ENCODE results near the gene NDUFA11. TPM values are rescaled to one million over a fixed set of nuclear protein-coding genes. Genes with fewer than 3 reads are reported as not detected.

Gene NDUFA11
- total RNA-seq, 4 donors from 2014 or later = 123 to 215 (median 163) TPM

DNA sequence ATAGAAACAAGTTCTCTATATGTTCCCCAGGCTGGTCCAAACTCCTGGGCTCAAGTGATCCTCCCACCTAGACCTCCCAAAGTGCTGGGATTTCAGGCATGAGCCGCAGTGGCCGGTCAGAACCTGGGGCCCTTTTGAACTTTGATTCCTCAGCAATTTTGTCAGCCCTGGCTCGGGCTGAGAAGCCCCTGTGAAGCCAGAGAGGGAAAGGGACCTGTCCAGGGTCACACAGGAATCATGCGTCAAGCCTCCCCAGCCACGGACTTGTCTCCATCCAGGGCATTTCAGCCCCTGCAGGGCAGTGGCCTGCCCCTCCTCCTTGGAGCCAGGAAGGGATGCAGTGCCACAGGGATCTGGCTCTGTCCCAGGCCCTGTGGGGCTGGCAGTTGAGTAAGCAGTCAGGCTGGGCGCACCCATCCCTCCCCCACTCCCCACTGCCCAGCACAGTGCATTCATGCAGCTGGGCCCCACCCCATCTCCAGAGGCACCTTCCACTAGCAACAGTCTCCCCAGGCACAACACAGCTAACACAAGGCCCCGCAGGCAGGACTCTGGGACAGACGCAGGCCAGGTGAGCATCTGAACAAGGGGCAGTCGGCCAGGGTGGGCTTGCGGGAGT is 10.3 kb upstream of the NDUFA11 start, which contains the start of gene CAPS:
Gene CAPS, plus strand, starts transcription at position 516 of the 619 bp plus-strand sequence. CDS start 153 bp downstream, outside the sequence.
- peak in 1 of 2 donors; percentile 91 for DNase-seq (ENCODE audit: low spot score in 2 of 2)
- intact Hi-C loops (cut with DNase I; ENCODE audit: low total_unique reads) = no loop called here
- TF ChIP-seq POLR2A (IDR thresholded peaks at IDR 0.05) = no peak
- TF ChIP-seq, protein P1, sequence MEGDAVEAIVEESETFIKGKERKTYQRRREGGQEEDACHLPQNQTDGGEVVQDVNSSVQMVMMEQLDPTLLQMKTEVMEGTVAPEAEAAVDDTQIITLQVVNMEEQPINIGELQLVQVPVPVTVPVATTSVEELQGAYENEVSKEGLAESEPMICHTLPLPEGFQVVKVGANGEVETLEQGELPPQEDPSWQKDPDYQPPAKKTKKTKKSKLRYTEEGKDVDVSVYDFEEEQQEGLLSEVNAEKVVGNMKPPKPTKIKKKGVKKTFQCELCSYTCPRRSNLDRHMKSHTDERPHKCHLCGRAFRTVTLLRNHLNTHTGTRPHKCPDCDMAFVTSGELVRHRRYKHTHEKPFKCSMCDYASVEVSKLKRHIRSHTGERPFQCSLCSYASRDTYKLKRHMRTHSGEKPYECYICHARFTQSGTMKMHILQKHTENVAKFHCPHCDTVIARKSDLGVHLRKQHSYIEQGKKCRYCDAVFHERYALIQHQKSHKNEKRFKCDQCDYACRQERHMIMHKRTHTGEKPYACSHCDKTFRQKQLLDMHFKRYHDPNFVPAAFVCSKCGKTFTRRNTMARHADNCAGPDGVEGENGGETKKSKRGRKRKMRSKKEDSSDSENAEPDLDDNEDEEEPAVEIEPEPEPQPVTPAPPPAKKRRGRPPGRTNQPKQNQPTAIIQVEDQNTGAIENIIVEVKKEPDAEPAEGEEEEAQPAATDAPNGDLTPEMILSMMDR (IDR thresholded peaks at IDR 0.05) = no peak
- no peak within 1 kb of the TSS for H3K4me3 ChIP-seq (ENCODE audit: low read depth, poor library complexity, severe bottlenecking)
- 69 to 71% methylated on average over 7 to 10 of the region's 10 CpGs for WGBS, 2 donors

- 73 to 76% methylated on average over 1 of the region's 1 CpG for WGBS, 2 donors
- no peak overlapping the region for H3K4me3 ChIP-seq (ENCODE audit: low read depth, poor library complexity, severe bottlenecking)
- no peak for DNase-seq (ENCODE audit: low spot score in 2 of 2)
- no peak for TF ChIP-seq POLR2A (IDR thresholded peaks at IDR 0.05)
- TF ChIP-seq, protein P1 (IDR thresholded peaks at IDR 0.05) = no peak
- intact Hi-C loops (cut with DNase I; ENCODE audit: low total_unique reads) = no loop called here
Measured at GRCh38 chr19:5911366-5911765, 7.8 kb upstream of the NDUFA11 start.

DNA sequence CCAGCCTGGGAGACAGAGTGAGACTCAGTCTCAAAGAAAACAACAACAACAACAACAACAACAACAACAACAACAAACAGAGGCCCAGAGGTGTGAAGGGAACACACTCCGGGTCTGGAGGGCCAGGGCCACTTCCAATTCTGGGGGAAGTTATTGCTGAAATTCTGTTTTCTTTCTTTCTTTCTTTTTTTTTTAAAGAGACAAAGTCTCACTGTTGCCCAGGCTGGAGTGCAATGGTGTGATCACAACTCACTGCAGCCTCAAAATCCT is 7.0 kb upstream of the NDUFA11 start:
- TF ChIP-seq, protein P1 (IDR thresholded peaks at IDR 0.05) = no peak
- no peak overlapping the region for H3K4me3 ChIP-seq (ENCODE audit: low read depth, poor library complexity, severe bottlenecking)
- WGBS, 2 donors = 54 to 73% methylated on average over 1 of the region's 1 CpG
- intact Hi-C loops (cut with DNase I; ENCODE audit: low total_unique reads) = no loop called here
- no peak for DNase-seq (ENCODE audit: low spot score in 2 of 2)

GRCh38 chr19:5908773-5909442 is 5.3 kb upstream of the NDUFA11 start:
- no peak for DNase-seq (ENCODE audit: low spot score in 2 of 2)
- intact Hi-C loops (cut with DNase I; ENCODE audit: low total_unique reads) = no loop called here
- whole genome bisulfite sequencing, 2 donors = 73 to 81% methylated on average over 13 to 14 of the region's 14 CpGs
- TF ChIP-seq POLR2A (IDR thresholded peaks at IDR 0.05) = no peak
- TF ChIP-seq, protein P1 (IDR thresholded peaks at IDR 0.05) = no peak
- H3K4me3 ChIP-seq (ENCODE audit: low read depth, poor library complexity, severe bottlenecking) = no peak overlapping the region

DNA sequence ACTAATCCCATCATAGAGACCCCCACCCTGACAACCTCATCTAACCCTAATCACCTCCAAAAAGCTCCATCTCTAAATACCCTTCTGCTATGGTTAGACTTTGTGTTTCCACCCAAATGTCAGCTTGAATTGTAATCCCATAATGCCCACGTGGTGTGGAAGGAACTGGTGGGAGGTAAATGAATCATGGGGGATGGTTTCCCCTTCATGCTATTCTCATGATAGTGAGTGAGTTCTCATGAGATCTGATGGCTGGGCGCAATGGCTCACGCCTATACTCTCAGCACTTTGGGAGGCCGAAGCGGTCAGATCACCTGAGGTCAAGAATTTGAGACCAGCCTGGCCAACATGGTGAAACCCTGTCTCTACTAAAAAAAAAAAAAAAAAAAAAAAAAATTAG is 3.7 kb upstream of the NDUFA11 start:
- WGBS, 2 donors = 57 to 86% methylated on average over 5 of the region's 5 CpGs
- DNase-seq (ENCODE audit: low spot score in 2 of 2) = no peak
- intact Hi-C loops (cut with DNase I; ENCODE audit: low total_unique reads) = no loop called here
- no peak overlapping the region for H3K4me3 ChIP-seq (ENCODE audit: low read depth, poor library complexity, severe bottlenecking)
- TF ChIP-seq, protein P1 (IDR thresholded peaks at IDR 0.05) = no peak
- TF ChIP-seq POLR2A (IDR thresholded peaks at IDR 0.05) = no peak

Measured in lower leg skin (tissue), 4 donors.